NOMO-1 (cell line): ENCODE results near the gene MTUS2.

Experiments used
- DNase-seq, 2 experiments: peaks; one replicate each; lab custom pipeline; 2025; ENCODE audit not compliant: unreplicated experiment in 2 of 2; lab: John Stamatoyannopoulos, UW

The MTUS2 gene

DNA sequence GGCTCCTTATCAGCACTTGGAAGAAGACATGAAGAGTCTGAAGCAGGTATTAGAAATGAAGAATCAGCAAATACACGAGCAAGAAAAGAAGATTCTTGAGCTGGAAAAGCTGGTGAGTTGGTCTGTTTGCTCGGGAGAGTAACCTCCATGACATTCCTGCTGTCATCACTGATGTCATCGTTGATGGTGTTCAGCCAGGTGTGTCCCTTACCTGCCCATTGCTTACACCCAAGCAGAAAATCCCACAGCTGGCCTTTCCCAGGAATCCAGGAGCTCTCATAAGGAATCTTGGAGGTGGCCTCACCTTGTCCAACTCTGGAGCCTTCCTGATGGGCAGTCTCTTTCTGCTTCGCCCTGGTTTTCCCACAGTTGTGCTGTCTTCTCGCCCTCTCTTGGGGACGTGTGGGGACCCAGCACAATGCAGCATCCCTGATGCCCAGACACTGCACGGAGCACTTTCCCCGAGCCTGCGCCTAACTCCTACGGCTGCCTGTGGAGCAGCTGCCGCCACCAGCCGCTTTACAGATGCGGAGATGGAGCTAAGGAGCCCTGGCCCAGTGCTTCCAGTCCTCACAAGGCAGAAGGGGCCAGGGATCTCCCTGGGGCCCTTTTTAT, 678.4 kb downstream of the MTUS2 start:
- no peak for DNase-seq

DNA sequence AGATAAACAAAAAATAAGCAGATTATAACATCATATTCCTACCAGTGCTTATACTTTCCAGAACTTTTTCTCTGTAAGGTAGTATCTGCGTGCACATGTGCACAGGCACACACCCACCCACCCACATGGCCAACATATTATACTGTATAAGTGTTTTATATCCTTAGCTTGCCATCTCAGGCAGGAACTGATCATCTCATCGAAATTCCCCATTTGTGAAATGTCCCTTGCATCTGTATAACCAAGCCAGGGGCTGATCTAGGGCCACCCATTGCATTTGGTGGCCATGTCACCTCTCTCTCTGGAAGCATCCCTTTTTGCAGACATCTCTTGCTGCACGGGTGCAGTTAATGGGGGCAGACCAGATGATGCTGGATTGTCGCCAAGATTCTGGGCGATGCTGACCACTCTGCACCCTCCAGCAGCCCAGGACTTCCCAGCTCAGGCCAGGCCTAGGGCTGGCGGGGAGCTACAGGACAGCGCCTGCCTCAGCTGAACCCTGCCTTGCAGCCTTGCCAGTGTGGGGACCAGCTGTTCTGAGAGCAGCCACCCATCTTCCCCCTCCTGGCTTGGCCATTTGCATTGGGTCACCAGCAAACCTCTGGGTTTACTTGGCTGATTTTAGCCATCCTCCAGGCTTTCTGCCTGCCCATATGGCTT, 679.5 kb downstream of the MTUS2 start:
- DNase-seq = no peak

DNA sequence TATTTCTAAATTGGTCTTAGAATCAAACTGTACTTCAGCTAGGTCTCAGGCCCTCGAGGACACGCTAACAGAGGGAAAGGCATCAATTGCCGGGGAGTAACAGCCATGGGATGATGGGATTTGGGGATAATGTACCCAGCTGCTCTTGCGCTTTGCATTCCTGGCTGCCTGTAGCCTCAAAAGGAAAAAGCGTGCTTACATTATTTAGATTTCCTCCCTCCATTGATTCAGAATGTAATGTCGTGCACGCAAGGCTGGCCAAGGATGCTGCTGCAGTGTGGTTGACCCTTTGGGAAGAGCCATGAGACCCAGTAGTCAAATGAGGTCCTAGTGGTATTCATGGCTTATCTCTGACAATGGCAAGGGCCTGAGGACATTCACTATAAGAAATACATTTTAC, 680.2 kb downstream of the MTUS2 start:
- no peak for DNase-seq

DNA sequence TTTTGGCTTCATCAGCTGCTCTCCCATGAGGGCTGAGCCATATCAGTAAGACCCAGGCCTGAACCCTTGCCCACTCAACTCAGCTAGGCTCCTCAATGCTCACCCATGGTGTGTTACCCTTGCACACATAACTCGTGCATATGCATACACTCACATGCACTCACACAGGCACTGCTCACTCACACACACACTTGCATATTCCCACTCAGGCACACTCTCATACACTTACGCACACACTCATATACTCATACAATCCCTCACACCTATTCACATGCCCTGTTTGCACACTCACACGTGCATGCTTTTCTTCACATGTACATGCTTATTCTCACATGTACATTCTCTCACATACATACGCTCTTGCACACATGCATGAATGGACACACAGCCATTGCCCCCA, 681.5 kb downstream of the MTUS2 start:
- DNase-seq = no peak

DNA sequence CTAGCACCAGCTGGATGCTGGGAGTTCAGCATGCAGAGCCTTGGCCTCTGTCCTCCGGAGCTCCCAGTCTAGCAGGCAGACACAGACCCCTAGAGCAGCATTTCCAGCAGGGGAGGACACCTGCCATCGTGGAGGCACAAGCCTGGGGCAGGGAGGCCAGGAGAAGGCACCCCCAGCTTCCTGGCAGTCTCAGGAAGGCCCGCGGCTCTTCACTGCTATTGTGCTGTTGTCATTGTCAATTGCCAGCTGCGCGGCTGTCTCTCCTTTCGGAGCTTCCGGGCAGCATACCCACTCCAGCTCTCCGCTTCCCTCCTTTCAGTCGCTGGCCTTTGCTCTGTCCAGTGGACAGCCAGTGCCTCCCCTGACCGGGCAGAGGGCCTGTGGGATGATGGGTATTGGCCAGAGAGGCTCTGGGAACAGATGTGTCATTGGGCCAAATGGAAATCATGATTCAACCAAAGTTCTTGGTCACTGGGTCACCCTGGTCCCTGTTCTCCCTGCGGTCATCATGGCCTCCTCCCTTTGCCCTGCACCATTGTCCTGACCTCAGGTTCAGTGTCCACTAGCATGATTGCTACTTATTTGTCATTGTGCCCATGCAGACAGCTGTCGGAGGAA, 682.4 kb downstream of the MTUS2 start:
- no peak for DNase-seq

DNA sequence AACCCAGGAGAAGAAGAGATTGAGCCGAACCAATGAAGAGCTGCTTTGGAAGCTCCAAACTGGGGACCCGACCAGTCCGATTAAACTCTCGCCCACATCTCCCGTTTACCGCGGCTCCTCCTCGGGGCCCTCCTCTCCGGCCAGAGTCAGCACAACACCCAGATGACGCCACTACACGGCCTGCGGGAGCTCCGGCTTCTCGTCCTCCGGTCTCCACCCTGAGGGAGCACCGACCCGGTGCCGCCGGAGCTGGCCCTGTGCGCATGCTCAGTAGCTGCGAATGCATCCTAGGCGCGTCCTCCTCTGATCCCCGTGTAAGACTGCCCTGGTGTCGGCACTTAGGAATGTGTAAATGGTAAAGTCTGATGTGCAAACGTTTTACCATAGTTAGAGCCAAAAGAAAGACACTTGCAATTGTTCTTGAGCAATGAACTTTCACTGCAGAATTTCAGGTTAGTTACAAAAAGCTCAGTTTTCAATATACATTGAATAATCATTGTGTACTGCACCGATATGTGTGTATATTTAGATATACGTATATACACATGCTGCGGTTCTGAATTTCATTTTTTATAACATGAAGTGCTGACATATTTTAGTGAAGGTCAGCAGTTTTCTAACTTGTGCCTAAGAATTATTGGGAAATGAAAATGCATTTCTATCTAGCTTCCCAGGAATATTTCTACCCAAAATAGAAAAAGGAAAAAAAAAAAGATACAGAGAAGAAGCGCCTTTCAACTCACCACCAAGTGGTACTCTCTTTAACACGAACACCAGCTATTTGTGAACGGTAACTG, 683.1 kb downstream of the MTUS2 start:
- DNase-seq = no peak

DNA sequence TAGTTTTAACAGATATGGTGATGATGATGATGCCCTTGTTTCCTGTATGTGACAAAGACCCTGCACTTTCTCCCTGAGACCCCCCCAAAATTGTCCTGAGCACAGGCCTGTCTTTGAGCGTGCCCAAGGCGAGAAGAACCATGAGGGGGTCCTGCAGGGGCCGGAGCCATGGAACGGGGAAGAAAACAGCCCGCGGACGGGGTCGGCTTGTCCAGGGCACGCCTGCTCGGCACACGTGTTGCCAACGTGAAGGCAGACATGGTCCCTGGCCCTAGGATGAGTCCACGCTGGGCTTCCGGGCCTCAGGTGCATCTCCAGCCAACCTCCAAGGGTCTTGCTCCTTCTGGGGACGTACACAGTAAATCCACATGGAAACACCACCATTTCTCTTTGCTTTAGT, 684.6 kb downstream of the MTUS2 start:
- DNase-seq = no peak

DNA sequence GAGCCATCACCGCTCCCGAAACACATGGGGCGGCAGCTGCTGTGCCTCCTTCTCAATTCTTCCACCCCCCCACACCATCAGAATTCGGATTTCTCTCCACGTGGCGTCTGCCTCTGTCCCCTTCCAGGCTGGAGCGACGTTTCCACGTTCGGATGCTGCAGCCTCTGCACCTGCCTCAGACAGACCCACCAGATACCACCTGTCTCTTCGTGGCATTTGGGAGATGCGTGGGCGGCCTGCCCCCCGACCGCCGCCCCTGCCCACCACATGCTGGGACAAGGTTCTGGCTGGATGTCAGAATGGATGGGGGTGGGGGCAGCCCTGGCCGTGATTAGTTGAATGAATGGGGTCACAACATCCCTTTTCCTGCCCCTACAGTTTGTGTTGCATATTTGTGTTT, 685.4 kb downstream of the MTUS2 start:
- DNase-seq = no peak

DNA sequence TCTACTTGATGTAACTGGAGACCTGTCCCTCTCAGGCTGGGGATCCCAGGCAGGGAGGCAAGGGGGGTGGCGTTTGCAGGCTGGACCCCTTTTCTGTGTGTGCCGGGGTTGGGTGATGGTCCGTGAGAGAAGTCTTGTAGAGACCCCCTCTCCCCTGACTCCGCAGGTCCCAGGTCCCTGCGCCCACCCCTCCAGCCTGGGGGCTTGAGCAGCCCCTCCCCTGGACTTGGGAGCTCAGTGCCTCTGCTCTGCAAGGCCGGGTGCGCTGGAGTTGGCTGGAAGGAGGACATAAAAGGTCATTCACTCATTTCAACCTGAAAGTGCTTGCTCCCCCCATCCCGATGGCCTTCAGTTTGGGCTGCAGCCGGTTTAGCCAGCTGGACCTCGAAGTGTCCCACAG, 685.8 kb downstream of the MTUS2 start:
- DNase-seq = no peak

DNA sequence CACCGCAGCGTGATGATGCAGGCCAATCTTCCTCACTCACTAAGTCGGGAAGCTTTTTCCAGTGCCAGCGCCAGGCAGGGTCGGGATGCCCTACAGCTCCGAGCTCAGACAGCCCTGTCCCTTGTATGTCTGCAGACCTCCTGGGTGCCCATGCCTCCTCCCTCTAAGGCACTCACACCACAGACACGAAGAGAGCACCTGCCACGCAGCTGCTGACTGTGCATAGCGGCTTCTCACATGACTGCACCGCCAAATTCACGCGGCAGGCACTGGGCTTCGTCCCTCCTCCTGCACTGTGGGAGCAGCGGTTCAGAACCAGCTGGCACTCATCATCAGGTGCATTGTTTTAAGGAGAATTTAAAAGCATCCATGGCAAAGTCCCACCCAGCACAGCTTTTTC, 687.2 kb downstream of the MTUS2 start:
- no peak for DNase-seq

DNA sequence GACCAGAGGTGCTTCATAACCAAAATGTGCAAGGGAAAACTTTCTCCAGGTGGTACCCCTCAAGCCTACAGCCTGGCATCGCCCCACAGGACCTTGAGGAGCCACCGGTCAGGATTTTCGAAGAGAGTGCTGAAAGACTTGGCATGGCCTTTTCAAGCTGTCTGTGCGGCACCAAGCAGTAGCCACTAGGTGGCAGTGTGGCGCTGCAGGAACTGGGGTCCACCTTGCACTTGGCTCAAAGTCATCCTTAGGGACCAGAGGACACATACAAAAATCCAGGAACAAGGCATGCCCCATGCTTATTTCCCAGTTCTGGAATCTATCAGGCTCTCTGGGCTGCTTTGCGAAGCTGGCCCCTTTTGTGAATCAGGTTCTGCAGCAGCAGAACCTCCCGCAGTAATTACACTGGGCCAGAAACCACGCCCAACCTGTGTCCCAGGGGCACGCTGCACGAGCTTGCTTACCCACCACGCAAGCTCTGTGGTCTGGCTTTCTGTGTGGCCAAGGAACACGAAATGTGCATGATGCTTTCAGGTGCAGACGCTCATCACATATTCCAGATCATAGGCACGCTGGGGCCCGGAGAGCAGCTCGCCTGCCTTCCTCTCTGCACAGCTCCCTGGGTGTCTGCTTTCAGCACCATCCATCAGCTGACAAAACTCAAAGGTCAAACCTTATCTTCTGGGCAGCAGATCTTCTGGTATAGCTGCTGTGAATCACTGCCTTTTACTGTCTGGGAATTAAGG, 688.2 kb downstream of the MTUS2 start:
- peak; percentile 52 to 67 for DNase-seq

DNA sequence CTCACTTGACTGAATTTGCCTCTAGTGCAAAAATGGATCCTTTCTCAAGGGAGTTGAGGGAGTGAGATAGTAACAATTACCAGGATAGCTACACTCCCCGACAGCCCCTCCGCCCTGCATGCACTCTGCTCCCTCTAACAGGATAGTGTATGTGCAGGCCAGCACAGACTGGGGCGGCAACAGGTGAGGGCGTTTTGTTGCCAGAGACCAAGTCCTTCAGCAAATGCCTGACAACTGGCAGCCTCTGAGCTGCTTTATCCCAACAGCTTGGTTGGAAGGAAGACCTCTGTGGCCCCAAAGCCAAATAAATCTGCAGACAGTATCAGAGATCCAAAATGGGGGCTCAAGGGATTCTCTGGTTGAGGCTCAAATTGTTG, 688.7 kb downstream of the MTUS2 start:
- DNase-seq = no peak

DNA sequence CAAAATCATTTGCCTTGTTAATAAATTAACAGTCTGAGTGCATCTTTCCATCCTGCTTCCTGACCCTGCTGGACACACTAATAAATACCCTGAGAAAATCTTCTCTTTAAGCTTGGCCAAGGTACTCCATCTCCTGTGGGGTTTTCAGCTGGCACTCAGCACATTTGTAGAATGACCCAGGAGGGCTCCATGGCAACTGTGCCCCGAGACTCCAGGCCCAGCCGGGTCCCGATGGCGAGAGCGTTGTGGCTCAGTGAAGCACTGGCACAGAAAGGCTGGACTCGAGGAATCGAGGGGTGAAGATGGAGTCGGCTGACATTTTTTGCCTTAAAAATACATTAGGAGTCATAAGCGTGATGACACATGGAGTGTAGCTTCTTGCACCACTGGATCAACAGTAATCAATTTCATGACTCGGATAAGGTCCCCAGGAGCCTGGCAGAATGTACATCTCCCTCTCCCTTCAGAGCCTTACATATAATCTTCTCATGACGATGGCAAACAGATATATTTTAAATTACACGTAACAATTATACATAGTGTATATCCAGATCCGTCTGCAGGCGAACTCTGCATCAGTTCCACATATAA, 690.0 kb downstream of the MTUS2 start:
- no peak for DNase-seq

DNA sequence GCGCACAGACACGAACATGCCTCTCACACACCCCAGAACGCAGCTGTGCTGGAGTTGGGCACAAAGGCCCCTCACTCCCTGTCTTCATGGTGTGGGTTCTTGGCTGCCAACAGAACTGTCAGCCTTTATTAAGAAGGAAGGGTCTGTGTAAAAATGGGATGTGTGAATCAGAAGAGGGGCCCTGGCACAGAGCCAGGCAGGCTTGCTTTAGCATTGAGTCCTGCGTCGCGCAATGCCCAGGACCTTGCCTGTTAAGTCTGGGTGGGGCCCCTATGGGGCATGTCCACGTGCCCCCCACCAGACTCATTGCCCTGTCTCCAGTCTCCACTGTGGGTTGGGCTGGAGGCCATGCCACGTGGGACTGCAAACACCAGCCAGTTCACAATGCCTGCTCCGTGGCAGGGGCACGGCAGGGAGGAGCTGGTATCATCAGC, 690.5 kb downstream of the MTUS2 start:
- DNase-seq = no peak

DNA sequence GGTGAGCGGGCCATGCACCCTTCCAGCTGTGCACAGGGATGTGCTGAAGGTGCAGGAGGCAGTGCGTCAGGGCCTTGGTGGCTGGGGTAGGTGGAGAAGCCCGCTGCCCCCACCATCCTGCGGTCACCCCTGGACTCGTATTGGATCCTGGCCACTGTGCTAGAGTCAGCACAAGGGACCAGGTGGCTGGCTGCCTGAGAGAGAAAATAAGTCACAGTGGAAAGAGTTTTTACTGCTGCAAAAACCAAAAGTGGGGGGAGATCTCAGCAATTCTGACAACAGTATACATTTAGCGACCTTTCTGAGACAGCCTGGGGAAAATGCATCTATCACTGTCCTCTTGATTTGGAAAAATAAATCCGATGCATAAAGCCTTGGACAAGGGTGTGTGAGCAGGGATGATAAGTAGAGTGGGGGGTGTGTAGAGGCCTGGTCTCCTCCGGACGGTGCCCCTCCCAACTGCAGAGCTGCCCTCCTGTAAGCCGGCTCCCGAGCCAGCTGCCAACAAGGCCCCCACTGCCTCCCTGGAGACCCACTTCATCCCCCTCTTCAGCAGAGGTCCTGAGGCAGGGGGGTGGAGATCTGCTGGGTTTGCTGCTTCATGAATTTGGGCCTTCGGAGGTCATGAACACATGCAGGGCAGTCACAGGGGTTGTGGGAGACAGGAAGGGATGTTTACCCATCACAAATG, 691.1 kb downstream of the MTUS2 start:
- DNase-seq = no peak

DNA sequence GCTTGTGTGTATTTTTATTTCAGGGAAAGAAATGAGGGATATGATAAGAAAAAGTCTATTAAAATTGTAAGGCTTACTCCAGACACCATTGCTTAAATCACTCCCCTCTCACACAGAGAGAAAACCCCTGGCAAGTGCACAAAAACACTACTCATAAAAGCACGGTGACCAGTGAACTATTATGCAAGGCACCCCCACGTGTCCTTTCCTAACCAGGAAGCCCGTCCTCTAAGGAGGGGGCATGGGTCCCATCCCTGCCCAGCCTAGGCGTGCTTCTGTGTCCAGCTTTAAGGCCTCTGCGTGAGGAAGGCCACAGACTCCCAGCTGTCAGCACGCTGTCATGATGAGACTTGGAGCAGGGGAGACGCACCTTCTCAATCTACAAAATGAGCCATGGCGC, 691.8 kb downstream of the MTUS2 start:
- DNase-seq = no peak

DNA sequence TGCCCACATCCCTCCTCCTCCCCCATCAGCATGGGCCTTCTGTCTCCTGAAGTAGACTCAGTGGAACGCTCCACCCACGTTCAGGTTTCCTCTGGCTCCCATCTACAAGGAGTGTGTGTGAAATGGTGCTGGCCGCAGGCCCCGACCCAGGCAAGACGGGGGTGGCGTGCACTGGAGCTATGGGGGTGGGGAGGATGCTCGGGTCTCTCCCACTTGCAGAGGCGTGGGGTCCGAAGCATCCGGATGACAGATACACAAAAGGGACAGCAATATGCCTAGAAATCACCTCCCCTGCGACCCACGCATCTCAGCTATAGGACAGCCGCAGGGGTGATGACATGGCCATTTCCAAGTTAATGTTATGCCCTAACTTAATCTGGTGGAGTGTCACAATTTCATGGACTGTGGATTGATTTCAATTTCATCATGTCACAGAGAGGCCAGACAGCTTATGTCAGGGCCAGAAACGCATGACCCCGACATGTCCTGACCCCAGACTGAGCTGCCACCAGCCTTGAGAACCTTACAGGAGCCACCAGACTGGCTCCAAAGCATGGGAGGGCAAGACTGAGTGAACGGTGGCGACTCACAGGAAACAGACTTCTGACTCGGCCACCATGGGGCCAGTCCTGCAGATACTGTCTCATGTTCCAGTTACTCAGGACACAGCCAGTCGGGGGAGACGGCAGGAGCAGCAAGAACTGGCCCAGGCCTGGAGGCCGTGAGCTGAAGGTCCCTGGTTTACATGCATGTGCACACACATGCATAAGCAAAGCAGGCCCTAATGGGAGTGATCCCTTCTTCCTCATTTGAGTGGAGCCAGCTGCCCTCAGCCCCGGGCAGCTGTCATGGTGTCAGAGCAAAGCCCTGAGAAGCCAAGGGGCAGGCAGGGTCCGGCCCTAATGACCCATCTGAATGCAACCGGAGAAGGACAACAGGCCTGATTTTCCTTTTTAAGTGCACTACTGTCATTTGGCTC, 693.2 kb downstream of the MTUS2 start:
- DNase-seq = no peak

DNA sequence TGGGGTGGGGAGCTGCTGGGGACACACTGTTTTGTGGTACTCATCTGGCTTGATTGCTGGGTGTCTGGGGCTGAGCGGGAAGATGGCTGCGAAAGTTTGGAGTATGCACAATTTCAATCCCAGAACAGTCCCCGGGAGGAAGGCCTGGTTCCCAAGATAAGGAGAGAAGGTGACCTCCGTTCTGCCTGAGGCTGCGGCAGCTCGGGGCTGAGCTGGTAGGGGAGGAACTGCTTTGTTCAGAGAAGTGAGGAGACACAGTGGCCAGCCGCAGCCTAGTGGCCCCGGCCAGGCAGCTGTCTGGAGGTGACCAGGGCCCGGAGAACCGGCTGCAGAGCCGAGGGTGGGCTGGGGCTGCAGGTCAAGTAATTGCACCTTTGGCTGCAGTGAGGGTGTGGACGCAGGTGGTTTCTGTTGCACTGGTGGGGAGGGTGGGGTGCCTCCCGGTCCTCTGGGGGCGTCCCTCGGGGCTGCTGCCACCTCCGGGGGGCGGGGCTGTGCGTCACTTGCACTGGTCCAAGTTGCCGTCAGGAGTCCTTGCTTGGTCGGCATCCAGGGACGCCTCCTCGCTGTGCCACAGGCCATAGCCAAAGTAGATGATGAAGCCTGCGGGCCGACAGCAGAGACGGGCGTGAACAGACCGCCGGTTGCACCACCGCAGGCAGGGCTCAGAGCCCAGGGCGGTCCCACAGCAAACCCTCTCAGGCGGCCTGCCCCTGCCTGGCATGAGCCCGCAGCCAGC, 694.0 kb downstream of the MTUS2 start:
- no peak for DNase-seq
